Kidney tubule cell (primary cell): ENCODE data around the gene B9D1.
A peak's percentile ranks its signal among the peaks of the same experiment; 100 is the strongest.

Experiments
- DNase-seq: peaks from one replicate; pipeline ENCODE4 v3.0.0-alpha.2; 2018; ENCODE audit warnings: low spot score

B9D1 gene

DNA sequence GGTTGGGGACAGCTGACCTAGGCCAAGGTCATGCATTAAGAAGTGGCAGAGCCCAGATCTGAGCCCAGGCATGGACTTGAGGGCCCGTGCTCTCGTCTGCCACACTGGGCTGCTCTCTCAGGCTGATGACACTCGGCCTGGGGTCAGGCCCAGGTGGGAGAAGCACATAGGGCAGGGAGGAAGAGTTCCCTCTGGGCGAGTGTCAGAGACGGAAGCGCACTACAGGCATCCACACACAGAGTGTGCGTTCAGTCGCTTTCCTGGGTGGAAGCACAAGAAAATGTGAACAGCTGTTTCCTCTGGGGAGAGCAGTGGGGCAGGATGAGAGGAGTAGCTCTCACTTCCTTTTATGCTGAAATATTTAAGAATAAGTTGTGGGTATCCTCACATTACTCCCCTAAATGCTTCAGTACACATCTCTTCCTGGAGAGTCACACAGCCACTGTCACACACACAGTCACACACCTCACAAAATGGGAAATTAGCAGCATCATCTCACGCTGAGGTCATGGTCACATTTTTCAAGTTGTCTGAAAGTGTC lies 59.7 kb downstream of the B9D1 start:
- peak; percentile 14 for DNase-seq

GRCh38 chr17:19301973-19302372 lies 60.5 kb downstream of the B9D1 start:
- DNase-seq = no peak

GRCh38 chr17:19301274-19301951 lies 61.1 kb downstream of the B9D1 start:
- no peak for DNase-seq

DNA sequence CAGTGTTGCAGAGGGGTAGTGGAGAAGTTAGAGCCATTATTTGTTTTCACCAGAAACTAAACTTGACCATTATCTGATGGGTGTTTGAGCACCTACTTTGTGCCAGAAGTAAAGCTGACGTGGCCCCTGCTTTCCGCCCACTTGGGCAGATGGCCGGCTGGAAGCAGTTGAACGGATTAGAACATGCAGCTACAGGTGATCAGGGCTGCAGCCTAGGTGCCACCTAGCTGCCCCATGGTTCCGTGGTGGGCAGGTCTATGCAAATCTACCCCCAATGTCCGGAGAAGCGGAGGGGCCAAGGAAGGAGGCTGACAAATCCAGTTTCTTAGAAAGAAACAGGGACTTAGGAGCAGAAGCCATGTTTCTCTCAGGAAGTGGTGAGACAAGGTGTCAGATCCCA lies 62.7 kb downstream of the B9D1 start:
- DNase-seq = no peak

GRCh38 chr17:19299214-19299747 lies 63.2 kb downstream of the B9D1 start:
- no peak for DNase-seq

- DNase-seq = no peak
Observed at GRCh38 chr17:19298569-19299213, 63.8 kb downstream of the B9D1 start.

- DNase-seq = no peak
Observed at GRCh38 chr17:19296786-19297778, 65.4 kb downstream of the B9D1 start.

GRCh38 chr17:19295473-19296135 lies 66.9 kb downstream of the B9D1 start:
- no peak for DNase-seq

DNA sequence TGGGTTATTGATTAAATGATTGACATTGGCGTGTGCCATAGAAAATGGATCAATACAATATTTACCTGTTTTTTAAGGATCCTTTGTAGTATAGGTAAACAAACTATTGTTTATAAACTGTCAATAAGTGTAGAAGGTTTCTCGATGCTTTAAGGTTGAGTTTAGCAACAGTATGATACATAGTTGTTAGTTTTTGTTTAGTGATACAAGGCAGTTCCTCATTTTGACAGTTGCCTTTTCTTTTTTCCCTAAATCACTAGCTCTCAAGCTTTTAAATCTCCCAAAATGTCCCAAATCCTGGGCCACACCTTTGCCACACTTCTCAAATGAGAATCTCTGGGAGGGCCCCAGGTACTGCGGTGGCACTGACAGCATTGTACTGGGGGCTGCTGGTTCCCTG lies 68.1 kb downstream of the B9D1 start:
- no peak for DNase-seq
